Urinary bladder (tissue), 4 donors: ENCODE measurements around the gene RNPEPL1. TPM values are rescaled to one million over a fixed set of nuclear protein-coding genes. Genes with fewer than 3 reads are reported as not detected.

Experiments
- DNase-seq: peaks from one replicate; pipeline ENCODE4 v3.0.0-alpha.2; 2015; ENCODE audit errors: extremely low spot score
- H3K27ac ChIP-seq: one replicate; pipeline ENCODE4 v1.5.1; 2013; ENCODE audit warnings: low read depth, mild to moderate bottlenecking, moderate library complexity
- H3K36me3 ChIP-seq: one replicate; pipeline ENCODE4 v1.6.1; 2013; ENCODE audit warnings: mild to moderate bottlenecking, moderate library complexity; ENCODE audit not compliant: insufficient read depth
- H3K4me1 ChIP-seq: one replicate; pipeline ENCODE4 v1.6.1; 2013; ENCODE audit warnings: mild to moderate bottlenecking, moderate library complexity; ENCODE audit not compliant: insufficient read depth
- H3K4me3 ChIP-seq: one replicate; pipeline ENCODE4 v1.5.1; 2013; ENCODE audit warnings: low read depth, low read length
- WGBS: extraction: QIAGEN DNeasy Blood & Tissue Kit; methylation state at CpG from one replicate; pipeline ENCODE4 v1.1.7; 2013; 5-methylcytosine and 5-hydroxymethylcytosine counted together
- polyA plus RNA-seq: library from polyadenylated mRNA; stranded (reverse); fragments of 200-250 nt; gene quantifications from one replicate; pipeline ENCODE4 v1.2.3, GENCODE V29; 2013
- total RNA-seq: library from RNA; depleted of rRNA; stranded (reverse); fragments of >200 nt; gene quantifications from one replicate; pipeline ENCODE4 v1.2.3, GENCODE V29; 2014
- donor health status: healthy with polysubstance abuse.
- donor health status: healthy.

Gene RNPEPL1
- total and polyA plus RNA-seq, 2 donors = 14.5 to 76.3 TPM

DNA sequence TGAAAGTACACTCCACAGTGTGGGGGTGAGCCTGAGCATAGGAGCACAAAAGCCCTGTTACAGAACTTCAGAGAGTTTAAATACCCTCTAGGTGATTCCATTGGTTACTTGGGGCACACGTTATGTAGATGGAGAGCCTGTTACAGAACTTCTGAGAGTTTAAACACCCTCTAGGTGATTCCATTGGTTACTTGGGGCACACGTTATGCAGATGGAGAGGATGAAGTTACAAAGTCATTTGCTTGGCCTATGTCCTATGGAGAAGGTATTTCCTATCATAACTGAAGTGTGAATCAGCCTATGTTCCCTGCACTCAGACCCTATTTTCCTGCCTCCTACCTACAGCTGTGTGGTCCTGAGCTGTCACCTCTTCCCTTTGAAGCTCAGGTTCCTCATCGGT is 14.5 kb downstream of the RNPEPL1 start:
- H3K27ac ChIP-seq = no peak overlapping the region
- H3K4me3 ChIP-seq = no peak overlapping the region
- H3K36me3 ChIP-seq = no peaks in the 10 kb centered on the region
- 81% methylated on average over 3 of the region's 3 CpGs for WGBS
- DNase-seq = no peak
- H3K4me1 ChIP-seq = no peaks in the 10 kb centered on the region

- Histone ChIP-seq H3K27ac (no peak overlapping the region), H3K4me3 (no peak overlapping the region), H3K36me3 (no peaks in the 10 kb centered on the region), H3K4me1 (no peaks in the 10 kb centered on the region)
- WGBS = 87% methylated on average over 4 of the region's 4 CpGs
- DNase-seq = no peak
These were observed 15.5 kb downstream of the RNPEPL1 start for GRCh38 chr2:240583774-240584173.

GRCh38 chr2:240584486-240585031 is 16.3 kb downstream of the RNPEPL1 start:
- 80% methylated on average over 4 of the region's 4 CpGs for WGBS
- H3K4me3 ChIP-seq = no peak overlapping the region
- H3K27ac ChIP-seq = no peak overlapping the region
- no peaks in the 10 kb centered on the region for H3K4me1 ChIP-seq
- DNase-seq = no peak
- H3K36me3 ChIP-seq = no peaks in the 10 kb centered on the region

GRCh38 chr2:240585101-240585500 is 16.8 kb downstream of the RNPEPL1 start:
- H3K36me3 ChIP-seq = no peaks in the 10 kb centered on the region
- no peak for DNase-seq
- H3K27ac ChIP-seq = no peak overlapping the region
- peak overlapping the region; percentile 69 for H3K4me3 ChIP-seq
- 85% methylated on average over 6 of the region's 6 CpGs for WGBS
- no peaks in the 10 kb centered on the region for H3K4me1 ChIP-seq

GRCh38 chr2:240585681-240586197 is 17.5 kb downstream of the RNPEPL1 start:
- no peak for DNase-seq
- WGBS = 3% methylated on average over 20 of the region's 20 CpGs
- H3K4me1 ChIP-seq = no peaks in the 10 kb centered on the region

GRCh38 chr2:240586198-240586918 is 18.1 kb downstream of the RNPEPL1 start, which contains the start of gene CAPN10:
CAPN10 (plus strand) TSS chr2:240586734; CDS start chr2:240586912, 178 bp downstream.
- Histone ChIP-seq H3K4me1 (no peaks in the 10 kb centered on the region), H3K4me3 (peak within 1 kb of the TSS; percentile 69), H3K27ac (peak within 1 kb of the TSS; percentile 88), H3K36me3 (peaks cover 2% of the 10 kb centered on the region)
- DNase-seq = peak; percentile 90
- WGBS = under 1% methylated on average over 88 of the region's 88 CpGs

More at GRCh38 chr2:240585681-240586197, 17.5 kb downstream of the RNPEPL1 start:
- Histone ChIP-seq H3K36me3 (no peaks in the 10 kb centered on the region), H3K27ac (peak overlapping the region; percentile 88), H3K4me3 (peak overlapping the region; percentile 69)

DNA sequence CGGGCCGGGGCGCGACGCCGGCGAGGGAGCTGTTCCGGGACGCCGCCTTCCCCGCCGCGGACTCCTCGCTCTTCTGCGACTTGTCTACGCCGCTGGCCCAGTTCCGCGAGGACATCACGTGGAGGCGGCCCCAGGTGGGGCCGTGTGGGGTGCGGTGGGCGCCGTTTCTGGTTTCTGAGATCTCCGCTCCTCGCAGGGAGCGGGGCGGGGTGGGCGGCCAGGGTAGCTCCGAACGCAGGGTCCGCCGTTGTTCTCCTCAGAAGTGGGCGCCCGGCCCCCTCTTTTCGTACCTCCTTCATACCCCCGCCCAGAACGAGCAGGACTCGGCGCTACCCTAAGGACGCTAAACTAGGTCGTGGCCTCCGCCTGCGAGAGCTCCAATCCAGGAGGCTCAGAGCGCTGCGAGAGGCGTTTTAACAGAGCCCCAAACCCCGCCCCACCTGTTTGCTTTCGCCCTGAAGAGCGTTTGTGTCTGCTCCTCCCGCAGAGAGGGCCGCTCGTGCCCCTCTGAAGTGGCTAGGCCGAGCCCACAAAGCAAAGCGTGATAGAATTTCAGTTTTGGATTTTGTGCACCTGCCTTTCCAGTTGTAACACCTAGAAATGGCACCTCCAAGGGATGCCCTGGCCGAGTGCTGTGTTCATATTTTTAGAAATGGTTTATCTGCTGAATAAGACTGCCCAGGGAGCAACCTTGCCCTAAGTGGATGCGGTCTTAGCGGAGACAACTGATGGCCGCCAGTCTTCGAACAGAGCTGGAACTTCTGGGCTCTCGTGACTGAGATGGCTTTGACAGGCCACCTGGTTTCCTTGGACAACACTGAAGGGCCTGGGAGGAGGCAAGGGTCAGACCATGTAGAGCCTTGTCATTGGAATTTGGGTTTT is 18.9 kb downstream of the RNPEPL1 start:
- Histone ChIP-seq H3K27ac (no peak overlapping the region), H3K36me3 (peaks cover 2% of the 10 kb centered on the region), H3K4me3 (peak overlapping the region; percentile 69), H3K4me1 (no peaks in the 10 kb centered on the region)
- no peak for DNase-seq
- 3% methylated on average over 62 of the region's 62 CpGs for WGBS

DNA sequence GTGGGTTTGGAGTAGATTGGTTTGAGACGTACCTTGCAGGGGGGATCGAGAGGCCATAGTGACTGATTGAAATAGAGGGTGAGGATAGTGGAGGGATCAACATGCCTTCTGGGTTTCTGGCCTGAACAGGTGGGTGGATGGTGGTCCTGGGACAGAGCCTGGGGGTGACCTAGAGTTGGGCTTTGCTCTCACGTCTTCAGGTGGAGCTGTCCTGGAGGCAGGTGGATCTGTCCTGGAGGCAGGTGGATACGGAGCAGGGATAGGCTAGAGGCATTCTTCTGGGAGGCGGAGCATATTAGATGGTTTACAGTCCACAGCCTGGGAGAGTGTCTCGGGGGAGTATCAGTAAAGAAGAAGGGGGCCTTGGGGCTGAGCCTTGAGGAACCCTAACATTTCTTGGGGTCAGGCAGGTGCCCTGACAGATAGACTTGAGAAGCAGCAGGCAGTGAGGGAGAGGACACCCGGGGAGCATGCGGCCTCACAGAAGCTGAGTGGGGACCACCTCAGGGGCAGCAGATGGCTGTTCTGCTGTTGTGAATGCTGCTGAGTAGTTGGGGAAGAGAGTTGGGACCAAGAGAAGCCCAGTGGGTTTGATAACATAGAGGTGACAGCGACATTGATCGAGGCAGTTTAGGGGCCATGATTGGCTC is 19.8 kb downstream of the RNPEPL1 start:
- DNase-seq = no peak
- Histone ChIP-seq H3K4me1 (no peaks in the 10 kb centered on the region), H3K36me3 (peaks cover 2% of the 10 kb centered on the region), H3K27ac (no peak overlapping the region), H3K4me3 (no peak overlapping the region)
- 78% methylated on average over 10 of the region's 10 CpGs for WGBS

- H3K36me3 ChIP-seq = peaks cover 2% of the 10 kb centered on the region
- no peak overlapping the region for H3K27ac ChIP-seq
- no peak overlapping the region for H3K4me3 ChIP-seq
- H3K4me1 ChIP-seq = no peaks in the 10 kb centered on the region
- whole genome bisulfite sequencing = 73% methylated on average over 4 of the region's 4 CpGs
- DNase-seq = no peak
These were observed 20.4 kb downstream of the RNPEPL1 start for GRCh38 chr2:240588669-240589068.

DNA sequence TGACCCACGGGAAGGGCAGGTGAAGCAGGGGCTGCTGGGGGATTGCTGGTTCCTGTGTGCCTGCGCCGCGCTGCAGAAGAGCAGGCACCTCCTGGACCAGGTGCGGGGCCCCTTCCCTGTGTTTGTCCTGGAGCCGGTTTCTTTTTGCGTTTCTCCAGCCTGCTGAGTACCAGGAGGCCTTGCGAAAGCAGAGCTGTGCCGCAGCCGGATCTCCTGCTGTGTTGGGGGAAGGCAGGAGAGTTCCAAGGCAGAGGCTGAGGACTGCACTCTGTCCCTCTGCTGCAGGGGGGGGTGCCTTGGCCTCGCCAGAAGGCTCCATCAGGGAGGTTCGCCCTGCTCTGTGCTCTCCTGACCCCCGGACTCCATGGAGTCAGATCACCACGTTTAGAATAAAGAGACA is 21.1 kb downstream of the RNPEPL1 start:
- WGBS = 89% methylated on average over 14 of the region's 14 CpGs
- no peak overlapping the region for H3K27ac ChIP-seq
- peaks cover 2% of the 10 kb centered on the region for H3K36me3 ChIP-seq
- no peak overlapping the region for H3K4me3 ChIP-seq
- DNase-seq = no peak
- no peaks in the 10 kb centered on the region for H3K4me1 ChIP-seq

- no peak overlapping the region for H3K4me3 ChIP-seq
- DNase-seq = no peak
- no peaks in the 10 kb centered on the region for H3K4me1 ChIP-seq
- 93% methylated on average over 16 of the region's 16 CpGs for WGBS
- peaks cover 2% of the 10 kb centered on the region for H3K36me3 ChIP-seq
- no peak overlapping the region for H3K27ac ChIP-seq
These were observed 21.7 kb downstream of the RNPEPL1 start for GRCh38 chr2:240589850-240590525.

DNA sequence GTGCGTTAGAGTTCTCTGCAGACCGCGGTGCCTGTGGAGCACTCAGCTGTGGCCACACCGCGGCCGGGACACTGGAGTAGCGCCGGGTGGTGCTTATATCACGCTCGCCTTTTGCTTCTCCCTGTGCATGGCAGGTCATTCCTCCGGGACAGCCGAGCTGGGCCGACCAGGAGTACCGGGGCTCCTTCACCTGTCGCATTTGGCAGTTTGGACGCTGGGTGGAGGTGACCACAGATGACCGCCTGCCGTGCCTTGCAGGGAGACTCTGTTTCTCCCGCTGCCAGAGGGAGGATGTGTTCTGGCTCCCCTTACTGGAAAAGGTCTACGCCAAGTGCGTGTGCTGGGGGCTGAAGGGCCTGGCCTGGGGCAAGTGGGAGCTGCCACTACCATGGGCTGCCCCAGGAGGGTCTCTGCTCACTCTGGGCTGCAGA is 22.4 kb downstream of the RNPEPL1 start:
- Histone ChIP-seq H3K36me3 (peaks cover 2% of the 10 kb centered on the region), H3K4me3 (no peak overlapping the region), H3K27ac (no peak overlapping the region), H3K4me1 (no peaks in the 10 kb centered on the region)
- 96% methylated on average over 21 of the region's 21 CpGs for WGBS
- DNase-seq = no peak

DNA sequence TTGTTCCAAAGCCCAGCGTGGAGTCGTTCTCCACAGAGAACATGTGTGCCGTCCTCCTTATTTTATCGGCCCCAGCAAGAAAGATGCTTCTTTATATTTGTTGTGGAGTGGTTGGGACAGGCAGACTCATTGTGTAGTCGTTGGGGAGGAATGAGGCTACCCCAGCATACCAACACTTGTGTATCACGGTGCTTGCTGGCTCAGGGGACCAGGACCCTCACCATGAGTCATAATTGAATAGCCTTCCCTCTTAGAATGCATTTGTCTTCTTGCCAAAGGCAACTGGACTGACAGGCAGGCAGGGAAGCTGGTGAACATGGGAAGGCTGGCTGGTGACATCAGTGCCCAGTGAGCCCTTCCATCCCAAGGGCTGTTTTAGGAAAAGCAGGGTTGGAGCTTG is 22.9 kb downstream of the RNPEPL1 start:
- DNase-seq = no peak
- Histone ChIP-seq H3K4me1 (no peaks in the 10 kb centered on the region), H3K4me3 (no peak overlapping the region), H3K36me3 (peaks cover 2% of the 10 kb centered on the region), H3K27ac (no peak overlapping the region)
- WGBS = 91% methylated on average over 6 of the region's 6 CpGs
